Activated naive CD8-positive, alpha-beta T cell treated with anti-CD3 and anti-CD28 coated beads, Interleukin-2, amount 50 U/mL, for 16 hours (primary cell): ENCODE measurements around the gene PRKAR1A.
"Not testable (repeated sequence)": the region's sequence is repeated elsewhere in the genome, so short reads cannot be mapped to it uniquely, and the experiment has no call there.

Experiments used
- DNase-seq: peaks from one replicate; pipeline ENCODE4 v3.0.0-alpha.2; 2020; ENCODE audit warnings: low read depth, low spot score

PRKAR1A gene

DNA sequence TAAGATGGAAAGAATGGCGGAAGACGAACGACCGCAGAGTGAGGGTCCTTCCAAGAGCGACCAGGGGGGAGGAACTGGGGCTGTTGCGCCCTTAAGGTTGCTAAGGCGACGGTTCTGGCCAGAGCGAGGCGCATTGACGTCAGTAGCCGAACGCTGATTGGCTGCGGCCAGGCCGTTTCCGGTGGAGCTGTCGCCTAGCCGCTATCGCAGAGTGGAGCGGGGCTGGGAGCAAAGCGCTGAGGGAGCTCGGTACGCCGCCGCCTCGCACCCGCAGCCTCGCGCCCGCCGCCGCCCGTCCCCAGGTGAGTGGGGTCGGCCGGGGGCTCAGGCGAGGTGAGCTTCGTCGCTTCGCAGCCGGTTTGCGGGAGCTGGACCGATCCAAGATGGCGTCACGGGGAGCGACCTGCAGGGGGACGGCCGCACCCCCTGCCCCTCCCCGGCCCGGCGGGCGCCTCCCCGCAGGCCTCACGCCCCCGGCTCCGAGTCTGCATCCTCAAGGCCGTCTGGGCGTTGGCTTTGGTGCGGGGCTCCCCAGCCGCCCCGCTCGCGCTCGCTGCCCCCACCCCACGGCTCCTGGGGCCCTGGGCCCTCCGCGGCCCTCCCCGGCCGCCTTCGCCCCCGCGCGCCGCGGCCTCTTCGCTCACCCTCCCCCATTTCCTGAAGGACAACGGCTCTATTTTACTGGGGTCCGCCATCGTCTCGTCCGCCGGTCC is at the start of gene PRKAR1A:
PRKAR1A (plus strand) TSS at position 184 of the 713 bp plus-strand sequence. CDS start 2,970 bp downstream, outside the sequence.
- DNase-seq: peak; percentile 76

DNA sequence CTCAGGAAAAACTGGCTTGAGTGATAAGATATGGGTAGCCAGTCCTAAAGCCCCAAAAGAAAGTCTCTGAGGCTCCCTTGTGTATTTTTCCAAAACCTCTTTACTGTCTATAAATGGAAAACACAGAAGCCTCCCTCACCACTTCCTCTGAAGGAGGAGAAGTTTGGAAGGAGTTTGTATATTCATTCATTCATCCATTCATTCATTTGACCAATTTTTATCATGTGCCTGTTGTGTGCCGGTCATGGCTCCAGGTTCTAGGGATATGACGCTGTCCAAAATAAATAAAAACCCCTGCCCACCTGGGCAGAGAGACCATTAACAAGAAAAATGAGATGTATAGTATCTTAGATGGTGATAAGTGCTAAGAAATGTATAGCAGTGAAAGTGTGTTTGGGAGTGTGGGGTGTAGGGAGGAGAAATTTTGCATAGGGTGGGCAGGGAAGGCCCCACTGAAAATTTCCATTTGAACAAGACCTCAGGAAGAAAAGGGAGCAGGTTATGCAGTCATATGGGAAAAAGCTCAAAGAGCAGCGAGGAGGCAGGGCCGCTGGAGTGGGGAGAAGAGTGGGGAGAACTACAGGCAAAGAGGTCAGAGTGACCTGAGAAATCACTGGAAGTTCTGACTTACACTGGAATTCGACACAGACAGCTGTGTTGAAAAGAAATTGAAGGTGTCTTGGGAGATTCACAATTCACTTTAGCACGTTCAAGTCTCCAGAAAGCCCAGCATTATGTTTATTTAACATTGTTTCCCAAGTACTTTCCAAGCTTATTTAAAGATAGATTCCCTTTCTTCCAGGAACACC is 48.8 kb upstream of the PRKAR1A start:
- no peak for DNase-seq

DNA sequence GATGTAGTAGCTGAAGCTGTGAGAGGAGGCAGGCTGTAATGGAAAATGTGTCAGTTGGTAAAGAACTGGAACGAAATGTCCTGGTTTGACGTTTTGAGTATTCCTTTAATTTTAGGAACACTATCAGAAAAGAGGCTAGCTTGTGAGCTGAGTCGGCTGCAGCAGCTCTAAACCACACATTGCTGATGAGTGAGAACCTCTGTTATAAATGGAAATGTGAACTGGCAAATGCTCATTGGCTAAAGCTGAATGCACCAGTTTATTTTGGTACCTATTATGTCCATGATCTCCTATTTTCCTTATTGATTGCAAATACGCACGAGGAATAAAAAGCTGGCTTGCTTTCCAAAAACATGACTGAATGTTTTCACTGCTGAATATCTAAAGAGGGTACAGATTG is 43.9 kb upstream of the PRKAR1A start:
- no peak for DNase-seq

DNA sequence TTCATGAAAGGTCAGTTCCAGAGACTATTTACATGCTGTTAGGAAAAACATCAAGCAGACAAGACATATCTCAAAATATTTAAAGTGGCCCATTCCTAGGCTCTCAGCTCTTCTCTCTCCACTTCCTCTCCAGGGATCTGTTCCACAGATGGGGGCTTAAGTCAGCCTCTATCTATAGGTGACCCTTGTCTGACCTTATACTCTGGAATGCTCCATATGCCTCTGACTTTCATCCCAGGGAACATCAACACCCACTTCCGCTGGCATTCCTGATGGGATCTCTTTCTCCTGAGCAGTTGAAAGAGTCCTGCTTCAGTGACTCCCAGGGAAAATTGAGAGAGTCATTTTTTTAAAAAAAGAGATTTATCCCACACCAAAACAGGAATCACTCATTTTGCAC is 43.4 kb upstream of the PRKAR1A start:
- DNase-seq: no peak

DNA sequence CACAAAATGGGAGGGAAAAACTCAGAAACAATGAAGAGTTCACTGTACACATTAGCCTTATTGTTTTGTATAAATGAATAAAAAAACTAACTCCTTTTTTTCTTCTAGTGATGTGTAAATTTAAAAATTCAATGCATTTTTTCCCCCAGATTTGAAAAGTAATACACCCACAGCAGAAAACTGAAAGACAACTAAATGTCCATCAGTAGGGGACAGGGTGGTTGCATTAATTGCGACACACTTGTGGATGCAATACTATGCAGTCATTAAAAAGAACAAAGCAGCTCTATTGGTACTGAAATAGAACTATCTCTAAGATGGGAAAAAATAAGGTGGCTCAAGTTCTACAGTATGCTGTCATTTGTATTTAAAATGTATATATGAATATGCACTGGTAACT is 41.3 kb upstream of the PRKAR1A start:
- DNase-seq: no peak

DNA sequence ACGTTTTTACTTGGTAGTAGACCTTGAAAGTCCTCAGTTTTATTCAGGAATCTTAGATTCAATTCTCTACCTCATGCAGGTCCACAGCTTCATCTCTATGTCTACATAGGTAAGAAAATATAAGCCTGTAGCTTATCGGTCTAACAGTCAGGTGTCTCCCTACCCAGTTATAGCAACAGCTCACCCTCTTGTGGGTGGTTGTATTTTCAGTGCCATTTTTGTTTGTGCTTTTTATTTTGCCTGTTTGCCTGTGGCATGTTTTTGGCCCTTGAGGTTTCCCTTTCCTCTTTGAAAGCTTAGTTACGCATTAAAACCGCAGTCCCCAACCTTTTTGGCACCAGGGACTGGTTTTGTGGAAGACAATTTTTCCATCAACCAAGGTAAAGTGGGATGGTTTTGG is 31.3 kb upstream of the PRKAR1A start:
- DNase-seq: no peak

DNA sequence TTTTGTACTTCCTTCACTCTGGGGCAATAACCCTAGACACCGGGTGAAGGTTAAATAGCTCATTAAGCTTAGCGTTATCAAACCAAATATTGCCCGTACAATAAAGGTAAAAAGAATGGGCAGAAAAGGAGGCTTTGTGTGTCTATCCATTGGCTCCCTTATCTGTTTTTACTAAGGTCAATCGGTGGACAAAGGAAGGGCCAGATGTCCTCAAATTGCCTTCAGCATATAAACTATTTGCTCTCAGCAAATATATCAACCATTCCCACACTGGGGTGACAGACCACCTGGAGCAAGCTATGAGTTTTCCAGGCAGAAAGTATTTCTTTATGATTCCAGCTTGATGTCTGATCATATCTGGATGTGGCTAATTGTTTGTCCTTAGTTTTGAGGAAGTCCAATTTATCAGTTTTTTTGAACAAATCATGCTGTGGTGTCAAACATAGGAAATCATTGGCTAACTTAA is 29.6 kb upstream of the PRKAR1A start:
- DNase-seq: no peak

DNA sequence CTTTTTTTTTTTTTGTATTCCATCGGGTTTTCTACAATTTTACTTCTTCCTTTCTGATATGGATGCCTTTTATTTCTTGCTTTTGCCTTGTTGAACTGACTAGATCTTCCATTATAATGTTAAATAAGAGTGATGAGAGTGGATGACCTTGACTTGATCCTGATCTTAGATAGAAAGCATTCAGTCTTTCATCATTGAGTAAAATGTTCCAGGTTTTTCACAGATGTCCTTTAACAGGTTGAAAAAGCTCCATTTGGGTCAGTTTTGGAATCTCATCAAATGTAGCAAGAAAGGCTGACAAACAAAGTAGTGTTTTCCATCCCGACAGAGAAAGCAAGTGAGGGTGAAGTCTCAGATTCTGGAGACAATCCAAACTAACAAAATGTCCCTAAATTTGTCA is 27.8 kb upstream of the PRKAR1A start:
- DNase-seq: no peak

DNA sequence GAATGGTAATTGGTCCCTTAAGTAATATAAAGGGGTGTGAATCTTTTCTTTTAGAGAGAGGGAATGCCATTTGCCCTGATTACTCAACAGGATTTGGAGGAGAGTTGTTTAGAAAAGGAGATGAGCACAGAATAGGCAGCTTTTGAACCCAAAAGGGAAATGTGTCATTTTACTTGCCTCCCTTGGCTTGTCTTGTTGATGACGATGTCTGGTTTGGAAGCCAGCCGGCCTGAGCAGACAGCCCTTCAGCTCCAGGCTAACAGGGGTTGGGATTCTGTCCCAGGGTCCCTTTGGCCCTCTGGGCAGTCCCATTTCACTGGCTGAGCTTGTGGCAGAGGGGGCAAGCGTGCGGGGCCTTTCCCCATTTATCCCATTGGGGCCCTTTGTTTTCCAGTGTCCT is 22.3 kb upstream of the PRKAR1A start:
- DNase-seq: no peak

DNA sequence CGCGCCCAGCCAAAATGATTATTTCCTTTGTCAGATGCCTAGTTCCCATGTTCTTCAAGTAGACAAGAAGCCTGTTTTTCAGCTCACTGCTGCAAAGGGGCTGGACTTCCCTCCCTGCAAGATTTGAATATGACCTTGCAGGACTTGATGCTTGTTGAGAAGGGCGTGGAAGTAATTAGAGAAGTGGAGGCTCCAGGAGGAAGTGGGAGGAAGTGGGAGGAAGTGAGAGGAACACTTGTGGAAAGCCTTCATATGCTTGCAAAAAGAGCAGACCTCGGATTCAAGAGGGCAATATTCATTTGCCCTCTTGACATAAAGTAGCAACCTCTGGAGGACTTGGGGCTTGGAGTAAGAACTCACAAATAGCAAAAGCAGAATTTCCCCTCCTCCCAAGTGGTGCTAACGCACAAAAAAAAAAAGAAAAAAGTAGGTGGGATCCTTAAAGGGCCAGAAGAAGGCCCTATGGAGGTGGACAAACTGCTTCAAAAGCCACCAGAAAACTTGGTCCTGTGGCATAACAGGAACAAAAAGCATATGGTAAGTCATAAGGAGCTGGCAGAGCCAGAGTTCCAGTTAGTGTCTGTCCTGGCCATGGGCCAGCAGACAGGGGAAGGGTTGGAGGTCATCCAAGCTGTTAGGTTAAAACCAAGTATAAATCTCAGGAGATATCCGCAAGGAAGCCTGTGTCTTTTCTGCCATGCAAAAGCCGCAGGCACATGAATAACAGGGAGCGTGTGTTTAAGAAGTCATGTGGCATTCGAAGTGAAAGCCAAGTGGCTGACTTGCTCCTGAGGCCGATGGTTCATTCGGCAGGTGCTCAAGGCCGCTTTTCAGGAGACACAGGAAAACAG is 20.6 kb upstream of the PRKAR1A start:
- no peak for DNase-seq

DNA sequence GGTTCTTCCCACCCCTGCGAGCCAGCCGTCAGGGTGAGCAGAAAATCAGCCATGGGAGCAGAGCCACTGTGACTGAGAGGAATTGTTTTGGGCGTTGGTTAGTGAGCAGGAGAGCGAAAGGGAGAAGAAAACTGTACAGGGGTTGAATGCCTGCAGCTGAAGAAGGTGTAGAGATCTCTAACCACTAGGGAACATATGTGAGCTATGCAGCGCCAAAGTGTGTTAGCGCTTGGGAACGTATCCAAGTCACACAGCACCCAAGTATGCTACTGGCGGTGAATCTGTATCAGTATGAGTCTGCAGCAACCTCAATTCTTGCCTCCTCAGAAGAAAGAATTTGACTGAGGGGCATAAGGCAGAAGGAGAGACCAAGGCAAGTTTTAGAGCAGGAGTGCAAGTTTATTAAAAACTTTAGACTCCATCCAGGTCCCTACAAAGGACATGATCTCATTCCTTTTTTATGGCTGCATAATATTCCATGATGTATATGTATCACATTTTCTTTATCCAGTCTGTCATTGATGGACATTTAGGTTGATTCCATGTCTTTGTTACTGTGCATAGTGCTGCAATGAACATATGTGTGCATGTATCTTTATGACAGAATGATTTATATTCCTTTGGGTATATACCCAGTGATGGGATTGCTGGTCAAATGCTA is 19.7 kb upstream of the PRKAR1A start:
- not testable (repeated sequence) for DNase-seq

DNA sequence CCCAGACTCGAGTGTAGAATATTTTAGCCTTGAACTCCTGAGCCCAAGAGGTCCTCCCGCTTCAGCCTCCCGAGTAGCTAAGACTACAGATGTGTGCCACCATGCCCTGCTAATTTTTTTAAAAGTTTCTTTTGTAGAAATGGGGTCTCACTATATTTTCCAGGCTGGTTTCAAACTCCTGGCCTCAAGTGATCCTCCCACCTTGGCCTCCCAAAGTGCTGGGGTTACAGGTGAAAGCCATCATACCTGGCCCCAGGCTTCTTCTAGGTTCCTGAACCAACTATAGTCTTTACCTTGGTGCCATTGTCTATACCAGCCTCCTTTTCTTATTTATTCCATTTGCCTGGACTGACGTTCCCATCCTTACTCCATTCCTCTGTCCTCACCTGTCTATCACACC is 17.1 kb upstream of the PRKAR1A start:
- DNase-seq: no peak

DNA sequence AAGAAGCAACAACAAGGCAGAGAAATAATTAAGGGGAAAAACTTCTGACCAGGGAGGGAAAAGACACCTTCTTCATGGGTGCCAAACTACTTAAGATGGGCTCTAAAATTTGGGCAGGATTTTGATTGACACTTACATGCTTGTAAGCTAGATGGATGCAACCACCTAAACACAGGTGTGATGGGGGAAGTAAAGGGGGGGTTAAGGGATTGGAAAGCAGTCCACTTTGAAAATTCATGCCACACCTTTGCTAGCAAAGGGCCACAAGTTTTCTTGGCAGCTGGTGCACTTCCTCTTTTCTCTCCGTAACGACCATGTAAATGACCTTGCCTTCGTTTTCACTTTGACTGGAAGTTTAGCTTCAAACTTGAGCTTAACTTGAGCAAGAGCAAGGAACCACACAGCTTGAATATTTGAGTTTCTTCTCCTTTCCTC is 14.3 kb upstream of the PRKAR1A start:
- DNase-seq: no peak

DNA sequence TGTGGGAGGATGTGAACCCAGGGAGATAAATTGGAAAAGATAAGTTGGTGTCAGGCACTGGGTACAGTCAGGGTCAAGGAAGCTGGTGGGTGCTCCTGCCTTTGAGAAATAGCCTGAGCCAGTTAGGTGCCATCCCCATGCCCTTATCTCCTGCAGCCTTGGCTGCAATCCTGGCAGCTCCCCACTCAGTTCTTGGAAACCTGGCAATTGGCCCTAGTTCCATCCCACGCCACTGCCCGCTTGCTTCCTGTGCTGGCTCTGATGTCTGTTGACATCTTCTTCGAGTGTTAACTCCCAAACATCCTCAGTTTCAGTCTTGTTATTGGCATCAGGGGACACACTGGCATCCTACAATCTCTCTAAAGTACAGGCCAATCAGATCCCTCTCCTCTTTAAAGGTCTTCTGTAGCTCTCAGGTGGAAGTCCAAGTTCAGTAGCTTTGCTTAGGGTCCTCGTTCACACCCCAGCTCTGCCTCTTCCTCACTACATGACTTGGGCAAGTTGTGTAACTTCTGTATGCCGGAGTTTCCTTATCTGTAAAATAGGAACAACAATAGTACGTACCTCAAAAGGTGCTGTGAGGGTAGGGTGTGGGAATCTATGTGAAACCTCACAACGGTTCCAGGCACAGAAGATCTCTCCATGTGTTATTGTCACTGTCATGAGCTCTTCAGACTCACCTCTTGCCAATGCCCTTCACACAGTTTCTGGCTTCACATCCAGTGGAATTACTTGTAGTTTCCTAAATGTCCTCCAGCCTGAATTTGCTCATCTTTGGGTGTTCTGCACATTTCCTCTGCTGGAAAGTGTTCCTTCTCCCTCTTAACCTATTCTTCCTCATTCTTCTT is 13.5 kb upstream of the PRKAR1A start:
- DNase-seq: no peak

DNA sequence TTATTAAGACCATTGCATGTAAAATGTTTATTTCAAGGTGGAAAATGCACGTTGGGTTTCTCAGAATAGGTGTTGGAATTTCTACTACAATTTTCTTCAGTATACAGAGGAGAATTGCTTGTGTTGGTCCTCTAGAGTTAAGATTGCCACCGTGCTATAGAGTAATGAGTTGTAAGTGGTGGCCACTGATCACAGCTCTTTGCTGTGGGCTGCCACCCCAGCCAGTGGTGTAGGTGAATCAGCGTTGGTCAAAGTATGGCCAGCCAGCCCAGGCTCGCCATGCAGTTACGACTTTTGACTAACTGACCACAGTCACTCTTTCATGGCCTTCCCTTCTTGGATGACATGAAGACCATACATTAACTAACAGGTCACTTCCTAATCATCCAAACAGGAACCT is 12.6 kb upstream of the PRKAR1A start:
- no peak for DNase-seq

DNA sequence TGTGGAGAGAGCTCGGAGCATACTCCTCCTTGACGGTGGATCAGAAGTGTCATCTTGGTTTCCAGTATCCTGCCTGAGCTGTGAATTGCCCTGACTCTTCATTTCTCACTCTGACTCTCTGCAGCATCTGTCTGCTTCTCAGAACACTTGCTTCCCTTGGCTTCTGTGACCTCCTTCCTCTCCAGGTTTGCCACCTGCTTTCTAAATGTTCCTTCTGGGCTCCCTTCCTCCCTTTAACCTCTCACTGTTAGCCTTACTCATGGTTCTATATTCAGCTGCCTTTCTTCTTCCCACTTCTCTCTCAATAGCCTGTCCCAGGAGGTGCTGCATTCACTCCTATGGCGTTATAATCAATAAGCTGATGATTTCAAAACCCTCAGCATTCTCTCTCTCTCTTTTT is 11.2 kb upstream of the PRKAR1A start:
- DNase-seq: no peak

DNA sequence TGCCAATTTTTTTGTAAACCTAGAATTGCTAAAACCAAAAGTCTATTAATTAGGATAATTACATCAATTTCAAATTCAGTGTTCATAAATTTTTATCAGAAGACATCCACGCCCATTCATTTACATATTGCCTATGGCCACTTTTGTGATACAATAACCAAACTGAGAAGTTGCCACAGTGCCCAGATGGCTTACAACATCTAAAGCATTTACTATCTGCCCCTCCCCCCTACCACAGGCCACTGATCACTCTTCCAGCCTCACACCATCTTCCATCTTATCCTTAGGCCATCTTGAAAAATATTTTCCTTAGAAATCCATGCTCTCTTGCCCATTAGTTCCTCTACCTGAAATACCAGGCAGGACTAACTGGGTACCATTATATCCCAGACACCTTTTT is 6.3 kb upstream of the PRKAR1A start:
- DNase-seq: no peak

DNA sequence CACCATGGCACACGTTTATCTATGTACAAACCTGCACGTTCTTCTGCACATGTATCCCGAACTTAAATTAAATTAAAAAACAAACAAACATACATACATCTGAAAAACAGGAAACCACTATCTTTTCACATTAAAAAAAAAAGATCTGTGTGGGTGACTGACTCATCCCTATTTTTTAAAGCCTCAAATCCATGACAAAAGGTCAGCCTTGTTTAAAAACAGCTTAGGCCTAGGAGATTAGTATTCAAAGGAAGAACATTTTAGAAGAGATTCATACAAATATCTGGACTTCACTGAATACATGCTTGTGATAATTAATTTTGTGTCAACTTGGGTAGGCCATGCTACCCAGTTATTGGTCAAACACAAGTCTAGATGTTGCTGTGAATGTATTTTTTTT is 4.7 kb upstream of the PRKAR1A start:
- DNase-seq: no peak

DNA sequence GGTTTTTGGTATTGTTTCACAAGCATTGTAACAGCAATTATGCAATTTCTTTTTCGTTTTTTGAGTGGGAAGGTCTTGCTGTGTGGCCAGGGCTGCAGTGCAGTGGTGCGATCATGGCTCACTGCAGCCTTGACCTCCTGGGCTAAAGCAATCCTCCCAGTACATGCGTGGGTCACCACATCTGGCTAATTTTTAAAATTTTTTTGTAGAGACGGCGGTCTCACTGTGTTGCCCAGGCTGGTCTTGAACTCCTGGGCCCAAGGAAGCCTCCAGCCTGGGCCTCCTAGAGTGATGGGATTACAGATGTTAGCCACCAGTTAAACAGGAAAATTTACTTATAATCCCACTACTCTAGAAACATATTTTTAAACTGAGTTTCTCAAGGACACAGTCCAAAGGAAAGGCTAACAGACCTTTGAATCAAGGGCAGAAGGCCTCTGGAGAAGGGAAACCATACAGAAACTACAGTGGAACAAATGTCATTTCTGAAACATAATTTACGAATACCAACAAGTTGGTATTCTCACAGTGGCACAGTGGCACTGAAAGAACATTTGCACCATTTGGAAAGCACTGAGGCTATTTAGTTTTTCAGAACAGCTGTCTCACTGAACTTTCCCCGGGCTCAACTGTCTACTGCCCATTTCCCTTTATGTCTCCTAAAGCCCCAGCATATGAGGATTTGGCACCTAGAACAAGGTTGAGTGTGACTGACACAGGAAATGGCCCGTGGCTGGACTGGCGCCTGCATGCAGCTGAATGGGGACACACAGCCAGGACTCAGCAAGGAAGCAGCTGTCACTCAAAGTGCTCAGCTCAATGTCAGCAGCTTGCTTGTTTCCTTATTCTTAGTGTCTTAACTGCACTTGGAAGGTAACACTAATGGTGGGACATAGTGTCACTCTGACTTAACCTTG is 2.8 kb upstream of the PRKAR1A start:
- no peak for DNase-seq

DNA sequence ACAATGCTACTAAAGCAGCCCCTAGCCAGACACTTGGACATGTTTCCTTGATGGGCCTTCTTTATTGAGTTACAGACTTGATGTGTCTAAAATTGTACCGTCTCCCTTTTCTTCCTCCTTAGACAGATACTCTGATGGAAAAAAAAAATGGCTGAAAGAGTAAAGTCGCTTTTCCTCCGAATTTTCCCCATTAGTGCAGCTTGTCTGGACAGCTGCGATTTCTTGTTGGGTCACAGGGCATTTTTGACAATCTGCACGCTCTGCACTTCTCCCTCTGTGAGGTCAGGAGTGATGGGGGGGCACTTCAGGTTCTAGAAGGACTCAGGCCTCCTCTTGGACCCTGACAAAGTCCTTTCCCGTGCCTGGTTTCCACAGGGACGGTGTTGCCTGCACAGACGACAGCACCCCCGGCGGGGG is 968 bp upstream of the PRKAR1A start:
- DNase-seq: no peak
